ENCODE results near the gene SLC26A8.

Gene SLC26A8, protein sequence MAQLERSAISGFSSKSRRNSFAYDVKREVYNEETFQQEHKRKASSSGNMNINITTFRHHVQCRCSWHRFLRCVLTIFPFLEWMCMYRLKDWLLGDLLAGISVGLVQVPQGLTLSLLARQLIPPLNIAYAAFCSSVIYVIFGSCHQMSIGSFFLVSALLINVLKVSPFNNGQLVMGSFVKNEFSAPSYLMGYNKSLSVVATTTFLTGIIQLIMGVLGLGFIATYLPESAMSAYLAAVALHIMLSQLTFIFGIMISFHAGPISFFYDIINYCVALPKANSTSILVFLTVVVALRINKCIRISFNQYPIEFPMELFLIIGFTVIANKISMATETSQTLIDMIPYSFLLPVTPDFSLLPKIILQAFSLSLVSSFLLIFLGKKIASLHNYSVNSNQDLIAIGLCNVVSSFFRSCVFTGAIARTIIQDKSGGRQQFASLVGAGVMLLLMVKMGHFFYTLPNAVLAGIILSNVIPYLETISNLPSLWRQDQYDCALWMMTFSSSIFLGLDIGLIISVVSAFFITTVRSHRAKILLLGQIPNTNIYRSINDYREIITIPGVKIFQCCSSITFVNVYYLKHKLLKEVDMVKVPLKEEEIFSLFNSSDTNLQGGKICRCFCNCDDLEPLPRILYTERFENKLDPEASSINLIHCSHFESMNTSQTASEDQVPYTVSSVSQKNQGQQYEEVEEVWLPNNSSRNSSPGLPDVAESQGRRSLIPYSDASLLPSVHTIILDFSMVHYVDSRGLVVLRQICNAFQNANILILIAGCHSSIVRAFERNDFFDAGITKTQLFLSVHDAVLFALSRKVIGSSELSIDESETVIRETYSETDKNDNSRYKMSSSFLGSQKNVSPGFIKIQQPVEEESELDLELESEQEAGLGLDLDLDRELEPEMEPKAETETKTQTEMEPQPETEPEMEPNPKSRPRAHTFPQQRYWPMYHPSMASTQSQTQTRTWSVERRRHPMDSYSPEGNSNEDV

DNA sequence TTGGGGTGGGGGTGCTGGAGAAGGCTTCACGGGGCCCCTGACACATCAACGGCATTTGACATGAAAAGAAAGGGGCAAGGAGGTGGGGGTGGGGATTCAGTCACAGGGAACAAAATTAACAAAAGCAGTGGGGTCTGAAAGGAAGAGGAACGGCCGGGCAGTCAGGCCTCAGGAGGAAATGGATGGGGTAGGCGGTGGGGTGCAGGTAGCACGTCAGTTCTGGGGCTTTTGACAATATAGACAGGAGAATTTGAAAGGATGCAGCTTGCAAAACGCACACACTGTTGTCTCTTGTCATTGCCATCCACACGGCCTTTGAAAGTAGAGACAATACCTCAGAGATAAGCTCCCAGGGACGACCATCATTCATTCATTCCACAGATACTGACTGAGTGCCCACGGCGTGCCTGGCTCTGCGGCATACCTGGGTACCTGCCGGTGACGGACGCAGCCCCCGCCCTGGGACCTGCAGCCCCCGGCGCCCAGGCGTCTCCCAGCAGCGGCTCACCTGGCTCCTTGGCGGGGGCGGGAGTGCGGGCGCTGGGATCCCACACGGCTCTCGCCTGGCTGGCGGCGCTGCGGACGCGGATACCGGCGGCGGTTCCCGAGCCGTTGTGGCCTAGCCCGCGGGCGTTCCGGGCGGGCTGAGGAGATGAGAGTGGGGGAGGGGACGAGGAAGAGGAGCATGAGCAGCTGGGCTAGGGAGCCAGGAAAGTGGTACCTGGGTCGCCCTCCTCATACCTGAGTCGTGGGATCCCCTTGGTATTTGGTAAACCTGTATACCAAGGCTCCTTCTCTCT, at the start of gene SLC26A8:
Gene SLC26A8 (minus strand): TSS at position 646 of the 800 bp plus-strand sequence. CDS start 4,934 bp downstream, outside the sequence.
- DNase-seq, result no peak

GRCh38 chr6:36073587-36073986, 49.1 kb upstream of the SLC26A8 start:
- no peak for DNase-seq

- DNase-seq, result no peak
Observed at GRCh38 chr6:36072681-36073080, 48.2 kb upstream of the SLC26A8 start.

DNA sequence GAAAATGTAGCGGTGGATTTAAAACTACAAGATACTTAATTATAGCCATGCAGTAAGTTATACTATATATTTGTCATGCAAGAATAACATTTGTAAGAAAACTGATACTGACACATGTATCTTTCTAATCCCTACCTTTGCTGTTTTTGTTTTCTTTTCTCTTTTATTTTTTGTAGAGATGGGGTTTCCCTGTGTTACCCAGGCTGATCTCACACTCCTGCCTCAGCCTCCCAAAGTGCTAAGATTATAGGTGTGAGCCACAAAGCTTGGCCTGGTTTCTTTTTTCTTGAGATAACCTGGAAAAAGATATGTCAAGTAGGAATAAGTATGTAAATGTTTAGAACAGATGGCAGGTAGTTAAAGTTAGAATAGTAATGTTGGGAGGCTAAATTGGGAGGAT, 47.3 kb upstream of the SLC26A8 start:
- DNase-seq, result no peak

- DNase-seq, result no peak
Observed at GRCh38 chr6:36071281-36071680, 46.8 kb upstream of the SLC26A8 start.

- DNase-seq, result no peak
Observed at GRCh38 chr6:36070252-36070651, 45.8 kb upstream of the SLC26A8 start.

DNA sequence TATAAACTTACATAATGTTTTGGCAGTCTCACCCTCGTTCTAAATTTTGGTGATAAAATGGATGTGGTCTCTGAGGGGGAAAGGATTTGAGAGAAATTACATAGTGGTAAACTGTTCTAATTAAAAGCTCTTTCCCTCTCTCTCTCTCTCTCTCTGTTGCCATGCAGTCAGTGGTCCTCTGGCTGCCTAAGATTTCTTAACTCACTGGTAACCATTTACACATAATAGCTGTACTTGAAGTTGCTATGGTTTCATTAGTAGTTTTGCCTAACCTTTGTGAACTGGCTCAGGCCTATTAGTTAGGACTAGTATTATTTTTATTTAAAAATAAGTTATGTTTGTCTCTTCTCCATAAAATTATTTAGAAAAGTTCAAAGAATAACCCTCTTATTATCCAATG, 45.1 kb upstream of the SLC26A8 start:
- DNase-seq, result no peak

- no peak for DNase-seq
Observed at GRCh38 chr6:36068586-36068985, 44.1 kb upstream of the SLC26A8 start.

DNA sequence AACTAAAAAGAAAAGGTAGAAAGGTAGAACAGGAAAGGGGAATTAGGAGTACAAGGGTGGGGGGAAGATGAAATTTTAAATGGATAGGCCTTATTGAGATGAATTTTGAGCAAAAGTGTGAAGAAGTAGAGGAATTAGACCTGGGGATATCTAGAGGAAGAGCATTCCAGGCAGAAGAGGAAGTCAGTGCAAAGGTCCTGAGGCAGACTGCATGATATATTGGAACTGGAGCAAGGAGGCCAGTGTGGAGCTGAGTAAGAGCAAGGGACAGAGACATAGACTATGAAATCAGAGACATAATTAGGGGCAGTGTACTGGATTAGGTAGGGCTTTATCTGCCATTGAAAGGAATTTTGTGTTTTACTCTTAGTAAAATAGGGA, 43.6 kb upstream of the SLC26A8 start:
- no peak for DNase-seq

DNA sequence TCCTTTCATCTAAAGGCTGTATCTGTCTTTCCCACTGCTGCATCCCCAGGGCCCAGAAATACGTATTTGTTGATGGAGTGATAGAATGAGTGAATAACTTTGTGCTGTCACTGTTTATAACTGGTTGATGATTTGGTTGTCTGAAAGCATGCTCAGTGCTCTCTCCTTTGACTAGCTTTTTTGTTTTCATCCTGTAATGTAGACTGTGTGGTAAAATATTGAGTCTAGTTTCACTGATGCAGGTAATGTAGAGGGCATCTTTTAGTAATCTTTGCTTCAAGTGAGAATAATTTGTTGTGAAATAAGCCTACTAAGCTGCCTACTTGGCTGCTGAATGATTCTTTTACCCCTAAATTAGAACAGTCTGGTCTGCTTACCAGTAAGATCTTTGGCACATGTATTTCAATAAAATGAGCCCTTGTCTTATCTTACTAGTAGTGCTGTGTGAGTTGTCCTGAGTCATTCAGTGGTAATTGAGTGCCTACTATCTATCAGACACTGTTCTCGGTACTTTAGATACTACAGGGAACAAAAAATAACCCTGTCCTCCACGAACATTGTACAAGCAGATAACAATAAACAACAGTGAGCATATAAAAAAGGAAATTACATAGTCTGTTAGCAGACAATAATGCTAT, 43.1 kb upstream of the SLC26A8 start:
- no peak for DNase-seq

DNA sequence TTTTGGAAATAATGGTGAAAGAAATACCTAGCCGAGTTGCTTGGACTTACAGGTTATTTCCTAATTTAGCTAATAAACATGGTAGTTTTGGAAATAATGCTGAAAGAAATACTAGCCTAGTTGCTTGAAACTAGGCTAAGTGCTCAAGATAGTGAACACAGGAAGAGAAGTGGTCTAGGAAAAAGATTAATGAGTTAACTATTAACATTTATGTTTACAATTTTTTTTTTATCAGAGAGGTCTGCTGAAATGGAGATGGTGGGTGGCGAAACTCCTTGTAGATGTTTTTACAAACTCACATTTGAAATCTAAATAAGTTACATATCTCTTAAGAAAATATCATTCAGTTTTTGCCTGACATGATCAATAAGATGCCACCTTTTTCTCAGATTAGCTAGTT, 42.4 kb upstream of the SLC26A8 start:
- DNase-seq, result no peak

DNA sequence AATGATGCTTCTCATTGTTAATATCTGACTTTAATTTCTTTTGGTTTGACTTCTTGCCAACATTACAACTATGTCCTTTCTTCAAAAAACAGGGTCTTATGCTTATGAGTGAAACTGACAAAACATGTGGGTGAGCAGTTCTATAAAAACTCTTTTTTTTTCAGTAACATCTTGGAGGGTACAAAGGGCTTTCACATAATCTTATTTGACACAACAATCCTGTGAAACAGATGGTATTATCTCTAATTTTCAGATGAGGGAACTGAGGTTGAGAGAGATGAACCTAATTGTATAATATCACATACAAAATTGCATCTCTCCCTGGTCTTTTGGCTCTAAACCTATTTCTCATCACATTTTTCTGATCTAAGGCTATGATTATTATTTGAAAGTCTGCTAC, 41.5 kb upstream of the SLC26A8 start:
- DNase-seq, result no peak

DNA sequence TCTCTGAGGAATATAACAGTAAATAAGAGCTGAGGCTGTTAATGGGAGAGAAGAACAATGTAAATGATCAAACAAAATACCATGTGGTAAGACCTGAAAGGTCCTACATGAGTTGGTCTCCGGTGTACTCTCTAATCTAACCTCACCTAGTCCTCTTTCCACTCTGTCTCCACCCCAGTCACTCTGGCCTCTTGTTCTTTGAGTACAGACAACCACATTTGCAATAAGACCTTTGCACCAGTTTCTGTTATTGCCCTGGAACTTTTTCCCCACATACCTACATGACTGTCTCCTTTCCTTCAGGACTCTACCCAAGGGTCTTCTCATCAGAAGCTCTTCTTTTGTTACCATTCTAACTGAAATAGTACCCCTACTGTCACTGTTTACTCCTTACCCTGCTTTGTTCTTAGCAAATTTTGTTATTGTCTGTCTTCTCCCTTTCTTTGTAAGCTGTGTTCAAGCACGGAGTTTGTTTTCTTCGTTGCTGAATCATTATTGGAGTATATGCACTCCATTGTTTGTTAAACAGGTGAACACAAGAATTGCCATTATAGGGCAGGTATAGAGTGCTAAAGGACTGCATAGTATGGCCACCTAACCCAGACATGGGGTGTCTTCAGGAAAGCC, 40.4 kb upstream of the SLC26A8 start:
- no peak for DNase-seq

DNA sequence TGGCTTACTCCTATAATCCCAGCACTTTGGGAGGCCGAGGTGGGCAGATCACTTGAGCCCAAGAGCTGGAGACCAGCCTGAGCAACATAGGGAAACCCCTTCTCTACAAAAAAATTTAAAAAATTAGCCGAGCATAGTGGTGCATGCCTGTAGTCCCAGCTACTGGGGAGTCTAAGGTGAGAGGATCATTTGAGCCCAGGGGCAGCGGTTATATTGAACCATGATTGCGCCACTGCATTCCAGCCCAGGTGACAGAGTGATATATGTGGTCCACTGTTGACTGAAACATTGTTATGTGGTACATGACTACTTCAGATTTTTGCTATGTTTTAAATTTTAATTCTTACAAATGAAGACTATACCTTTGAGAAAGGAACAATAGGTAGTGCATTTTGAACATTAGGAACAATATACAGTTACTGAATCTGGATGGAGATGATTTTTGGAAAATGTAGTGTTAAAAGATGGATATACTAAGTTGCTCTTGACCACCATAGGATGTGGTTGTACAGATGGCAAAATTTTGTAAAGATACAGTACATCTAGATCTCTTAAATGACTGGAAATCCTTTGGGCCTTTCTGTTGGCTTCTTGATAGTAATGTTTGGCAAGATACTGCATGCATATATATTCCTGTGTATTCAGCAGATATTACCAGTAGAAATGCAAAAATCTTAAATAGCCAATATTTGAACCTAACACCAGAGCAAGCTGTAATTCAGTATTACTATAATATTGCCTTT, 39.0 kb upstream of the SLC26A8 start:
- DNase-seq, result no peak

- no peak for DNase-seq
Observed at GRCh38 chr6:36062247-36062646, 37.8 kb upstream of the SLC26A8 start.

GRCh38 chr6:36061236-36061635, 36.8 kb upstream of the SLC26A8 start:
- DNase-seq, result no peak

DNA sequence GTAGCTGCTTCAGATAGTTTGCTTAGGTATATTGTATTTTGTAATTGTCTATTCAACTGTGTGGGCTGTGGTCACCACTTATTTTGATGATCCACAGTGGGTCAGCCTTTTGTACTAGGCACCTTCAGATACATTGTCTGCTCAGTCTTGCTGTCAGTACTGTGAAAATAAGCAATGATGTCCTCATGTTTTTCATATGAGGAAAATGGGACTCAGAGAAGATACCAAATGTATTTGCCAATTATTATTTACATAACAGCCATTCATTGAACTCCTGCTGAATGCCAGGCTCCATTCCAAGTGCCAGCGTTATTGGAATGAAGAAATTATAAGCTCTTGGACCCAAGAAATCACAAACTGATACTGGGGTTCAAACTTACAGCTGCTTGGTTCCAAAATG, 31.7 kb upstream of the SLC26A8 start:
- no peak for DNase-seq

GRCh38 chr6:36054956-36055355, 30.5 kb upstream of the SLC26A8 start:
- DNase-seq, result no peak

- DNase-seq, result no peak
Observed at GRCh38 chr6:36054415-36054814, 30.0 kb upstream of the SLC26A8 start.

DNA sequence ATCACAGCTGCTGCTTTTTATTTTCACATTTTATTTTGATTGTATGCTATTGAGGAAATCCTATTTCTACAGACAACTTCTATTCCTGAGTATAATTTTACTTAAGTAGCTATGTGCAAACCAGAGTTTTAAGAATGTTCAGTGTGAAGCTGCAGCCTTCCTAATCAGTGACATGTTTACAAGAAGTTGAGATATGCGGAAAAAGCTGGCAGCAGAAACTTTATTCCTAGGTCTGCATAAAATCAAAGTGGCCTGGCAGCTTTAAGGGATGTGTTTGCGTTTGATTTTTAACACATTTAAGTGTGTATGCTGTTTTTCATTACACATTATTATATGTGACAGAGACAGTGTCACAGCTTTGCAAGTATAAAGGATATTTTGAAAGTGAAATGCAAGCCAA, 29.4 kb upstream of the SLC26A8 start:
- DNase-seq, result no peak

- DNase-seq, result no peak
Observed at GRCh38 chr6:36052097-36052496, 27.7 kb upstream of the SLC26A8 start.

All from MV-4-11 (cell line).